ENCODE results near the gene LRRC28.
"Not testable (repeated sequence)": the region's sequence is repeated elsewhere in the genome, so short reads cannot be mapped to it uniquely, and the experiment has no call there.

The LRRC28 gene

GRCh38 chr15:99250857-99251841 lies at the start of gene LRRC28:
Gene LRRC28 (plus strand): TSS chr15:99251481. CDS start chr15:99255958, 4,477 bp downstream.
- DNase-seq = peak; percentile 94 to 95

- DNase-seq = no peak
Measured at GRCh38 chr15:99202176-99202552, 49.1 kb upstream of the LRRC28 start.

- peak in 1 of 2 experiments; percentile 15 for DNase-seq
Measured at GRCh38 chr15:99207672-99208071, 43.6 kb upstream of the LRRC28 start.

GRCh38 chr15:99209326-99209725 lies 42.0 kb upstream of the LRRC28 start:
- DNase-seq = no peak

GRCh38 chr15:99210334-99210733 lies 40.9 kb upstream of the LRRC28 start:
- DNase-seq = no peak

- DNase-seq = no peak
Measured at GRCh38 chr15:99211926-99212325, 39.4 kb upstream of the LRRC28 start.

GRCh38 chr15:99212406-99212805 lies 38.9 kb upstream of the LRRC28 start:
- DNase-seq = no peak

- peak; percentile 57 to 64 for DNase-seq
Measured at GRCh38 chr15:99213187-99213811, 38.0 kb upstream of the LRRC28 start.

- no peak for DNase-seq
Measured at GRCh38 chr15:99224372-99225214, 26.7 kb upstream of the LRRC28 start.

- DNase-seq = no peak
Measured at GRCh38 chr15:99226802-99227201, 24.5 kb upstream of the LRRC28 start.

GRCh38 chr15:99228120-99228770 lies 23.0 kb upstream of the LRRC28 start:
- no peak for DNase-seq

GRCh38 chr15:99230867-99231266 lies 20.4 kb upstream of the LRRC28 start:
- no peak for DNase-seq

GRCh38 chr15:99232740-99233139 lies 18.5 kb upstream of the LRRC28 start:
- no peak for DNase-seq

- DNase-seq = not testable (repeated sequence)
Measured at GRCh38 chr15:99234160-99234559, 17.1 kb upstream of the LRRC28 start.

GRCh38 chr15:99238849-99239248 lies 12.4 kb upstream of the LRRC28 start:
- no peak for DNase-seq

GRCh38 chr15:99239545-99240198 lies 11.6 kb upstream of the LRRC28 start:
- DNase-seq = no peak

- no peak for DNase-seq
Measured at GRCh38 chr15:99241752-99242151, 9.5 kb upstream of the LRRC28 start.

GRCh38 chr15:99244306-99244705 lies 7.0 kb upstream of the LRRC28 start:
- no peak for DNase-seq

GRCh38 chr15:99247062-99247461 lies 4.2 kb upstream of the LRRC28 start:
- no peak for DNase-seq

GRCh38 chr15:99248000-99248715 lies 3.1 kb upstream of the LRRC28 start:
- no peak for DNase-seq

GRCh38 chr15:99249270-99249841 lies 1.9 kb upstream of the LRRC28 start, which contains the start of gene TTC23:
Gene TTC23 (minus strand): TSS chr15:99249581. CDS start chr15:99228712, 20,869 bp downstream.
- DNase-seq = no peak

All from Kasumi-1 (cell line).